ENCODE data around the gene MMEL1.

MMEL1 gene

DNA sequence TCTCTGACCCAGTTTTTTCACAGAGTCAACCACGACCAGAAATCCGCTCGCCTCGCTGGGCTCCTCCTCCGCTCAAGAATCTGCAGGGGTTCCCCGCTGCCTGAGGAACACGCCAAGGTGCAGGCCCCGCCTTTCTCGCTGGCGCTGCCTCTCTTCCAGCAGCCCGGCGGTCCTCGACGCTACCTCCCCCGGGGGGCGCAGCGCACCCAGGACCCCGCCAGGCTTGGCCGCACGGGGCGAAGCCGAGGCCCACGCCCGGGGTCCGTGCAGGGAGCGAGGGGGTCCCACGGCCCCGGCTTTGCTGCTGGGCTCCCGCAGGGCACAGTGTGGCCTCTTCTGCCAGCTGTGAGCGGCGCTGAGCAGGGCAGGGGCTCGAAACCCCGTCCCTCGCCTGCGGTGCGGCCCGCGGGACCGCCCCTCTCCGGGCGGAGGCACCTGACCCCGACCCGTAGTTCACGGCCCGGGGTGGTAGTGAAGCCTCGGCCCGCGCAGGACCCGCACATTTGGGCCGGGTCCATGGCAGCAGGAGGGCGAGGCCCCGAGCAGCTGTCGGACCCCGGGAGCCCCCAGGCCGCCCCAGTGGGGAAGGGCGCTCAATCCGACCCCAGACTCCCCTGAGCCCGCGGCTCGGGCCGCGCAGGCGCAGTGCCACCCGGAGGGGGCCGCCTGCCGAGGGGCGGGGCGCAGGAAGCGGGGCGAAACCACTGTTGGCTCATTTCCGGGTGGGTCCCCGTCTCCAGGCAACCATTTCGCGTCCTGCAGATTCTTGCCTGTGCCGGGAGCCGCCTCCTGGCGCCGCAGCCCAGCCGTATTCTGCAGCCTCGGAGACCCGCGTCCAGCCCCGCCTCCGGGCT, 10.0 kb upstream of the MMEL1 start:
- DNase-seq (ENCODE audit: low read depth in 2 of 2) = peak; percentile 90 to 91

DNA sequence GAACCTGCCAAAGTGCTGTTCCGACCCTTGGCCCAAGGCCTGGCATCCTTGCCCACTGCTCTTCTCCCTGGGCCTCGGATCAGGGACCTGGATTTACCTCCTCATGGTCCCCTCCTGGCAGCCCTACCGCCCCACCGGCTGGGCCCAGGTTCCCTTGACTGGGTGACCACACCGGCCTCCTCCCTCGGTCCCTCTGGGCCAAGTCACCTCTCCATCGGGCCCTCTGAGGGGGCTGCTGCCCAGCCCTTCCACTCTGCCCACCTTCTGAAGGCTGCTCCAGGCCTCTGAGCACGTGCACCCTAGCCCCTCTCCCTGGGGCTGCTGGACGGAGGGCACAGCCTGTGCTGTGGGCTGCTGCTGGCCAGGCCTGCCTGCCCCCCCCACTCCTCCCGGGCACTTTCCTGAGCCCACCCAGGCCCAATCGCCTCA, 9.3 kb upstream of the MMEL1 start:
- DNase-seq (ENCODE audit: low read depth in 2 of 2) = no peak

GRCh38 chr1:2641381-2642130, 8.7 kb upstream of the MMEL1 start:
- DNase-seq (ENCODE audit: low read depth in 2 of 2) = no peak

- no peak for DNase-seq (ENCODE audit: low read depth in 2 of 2)
Observed at GRCh38 chr1:2640626-2641025, 7.8 kb upstream of the MMEL1 start.

DNA sequence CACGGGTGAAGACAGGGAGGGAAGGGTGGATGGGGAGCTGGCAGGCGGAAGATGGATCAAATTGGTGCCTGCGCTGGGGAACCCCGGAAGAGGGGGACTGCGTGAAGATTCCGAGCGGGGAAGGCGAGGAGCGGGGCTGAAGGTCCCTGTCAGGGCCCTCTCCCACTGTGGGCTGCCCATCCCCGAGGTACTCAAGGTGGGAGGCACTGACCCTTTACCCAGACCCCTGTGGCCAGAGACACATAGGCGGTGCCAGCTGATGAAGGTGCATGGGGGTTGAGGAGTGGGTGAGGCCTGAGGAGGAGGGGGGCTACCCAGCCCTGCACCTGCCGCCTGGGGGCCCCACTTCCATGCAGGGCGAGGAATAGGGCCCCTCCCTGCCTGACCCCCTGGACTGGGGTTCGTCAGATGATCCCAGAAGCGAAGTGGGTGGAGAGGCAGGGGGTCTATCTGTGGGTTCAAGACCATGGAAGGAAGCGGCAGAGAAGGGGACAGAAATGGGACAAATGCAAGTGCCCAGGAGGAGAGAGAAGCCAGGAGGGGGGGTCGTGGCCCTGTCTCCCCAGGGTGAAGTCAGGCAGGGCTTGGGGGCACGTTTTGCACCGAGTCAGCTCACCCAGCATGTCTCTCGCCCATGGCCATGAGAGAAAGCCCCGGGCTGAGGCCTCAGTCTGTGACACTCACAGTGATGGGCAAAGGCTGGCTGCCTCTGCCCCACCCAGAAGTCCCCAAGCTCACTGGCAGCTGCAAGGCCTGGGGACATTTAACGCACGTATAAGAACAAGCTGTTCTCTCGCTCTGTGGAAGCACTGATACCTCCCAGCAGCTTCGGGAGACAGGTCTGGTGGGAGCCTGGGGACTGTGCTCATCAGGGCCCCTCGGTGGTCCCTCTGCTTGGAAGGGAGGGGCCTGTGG, 7.0 kb upstream of the MMEL1 start:
- no peak for DNase-seq (ENCODE audit: low read depth in 2 of 2)

GRCh38 chr1:2639203-2639602, 6.4 kb upstream of the MMEL1 start:
- DNase-seq (ENCODE audit: low read depth in 2 of 2) = no peak

- DNase-seq (ENCODE audit: low read depth in 2 of 2) = no peak
Observed at GRCh38 chr1:2638466-2639115, 5.8 kb upstream of the MMEL1 start.

DNA sequence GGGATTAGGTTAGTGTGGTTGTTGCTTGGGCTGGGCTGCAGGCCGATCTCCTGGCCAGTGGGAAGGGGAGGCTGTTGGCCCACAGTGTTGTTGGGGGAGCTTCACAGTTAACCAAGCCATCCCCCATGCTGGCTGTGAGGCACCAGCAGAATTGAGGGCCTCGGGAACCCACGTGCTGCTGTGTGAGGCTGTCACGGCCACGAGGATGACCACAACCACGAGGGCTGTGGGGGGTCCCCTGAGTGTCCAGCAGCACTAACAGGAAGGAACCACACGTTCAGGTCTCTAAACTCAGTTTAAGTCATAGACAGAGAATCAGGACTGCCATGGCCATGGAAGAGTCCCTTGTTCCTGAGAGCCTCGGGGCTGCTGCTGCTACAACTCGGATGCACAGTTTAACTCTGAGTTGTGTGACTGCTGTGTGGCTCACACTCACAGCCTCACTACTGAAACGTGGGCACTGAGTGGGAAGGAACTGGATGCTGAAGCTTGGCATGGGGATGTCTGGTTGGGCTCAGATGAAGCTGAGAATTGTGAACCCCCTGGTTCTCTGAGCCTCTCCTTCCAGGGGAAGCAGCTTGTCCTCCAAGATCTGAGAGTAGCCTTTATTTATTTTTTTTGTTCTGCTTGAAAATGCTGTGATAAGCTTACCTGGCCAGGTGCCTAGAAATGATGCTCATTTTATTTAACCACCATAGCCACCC, 4.8 kb upstream of the MMEL1 start:
- DNase-seq (ENCODE audit: low read depth in 2 of 2) = no peak

GRCh38 chr1:2636733-2637132, 3.9 kb upstream of the MMEL1 start:
- no peak for DNase-seq (ENCODE audit: low read depth in 2 of 2)

DNA sequence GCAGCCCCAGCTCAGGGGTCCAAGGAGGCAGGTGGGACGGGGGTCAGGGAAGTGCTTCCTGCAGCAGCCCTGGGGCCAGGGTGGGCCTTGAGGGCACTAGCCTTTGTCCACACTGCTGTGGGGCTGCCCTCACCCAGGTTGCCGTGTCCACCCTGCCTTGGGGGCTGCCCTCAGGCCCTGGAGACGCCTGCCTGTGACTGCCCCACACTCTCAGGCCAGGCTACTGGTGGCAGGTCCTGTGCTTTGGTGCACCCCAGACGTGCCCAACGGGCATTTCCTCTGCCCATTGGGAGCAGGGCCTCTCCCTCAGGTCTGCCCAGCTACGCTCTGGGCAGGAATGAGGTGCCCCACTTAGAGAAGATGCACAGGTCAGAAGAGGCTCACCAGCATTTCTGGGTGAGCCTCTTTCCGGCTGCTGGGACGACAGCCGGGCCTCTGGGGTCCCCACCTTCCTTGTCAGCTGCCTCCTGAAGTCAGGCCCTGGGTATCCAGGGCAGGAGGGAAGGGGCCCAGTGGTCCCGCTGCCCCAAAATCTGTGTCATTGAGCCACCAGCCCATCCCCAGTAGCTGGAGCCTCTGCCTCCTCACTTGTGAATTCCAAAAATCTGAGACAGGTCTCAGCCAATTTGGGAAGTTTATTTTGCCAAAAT, 2.7 kb upstream of the MMEL1 start:
- no peak for DNase-seq (ENCODE audit: low read depth in 2 of 2)

GRCh38 chr1:2633936-2634491, 1.2 kb upstream of the MMEL1 start:
- DNase-seq (ENCODE audit: low read depth in 2 of 2) = no peak

- no peak for DNase-seq (ENCODE audit: low read depth in 2 of 2)
Observed at GRCh38 chr1:2633366-2633935, 635 bp upstream of the MMEL1 start.

GRCh38 chr1:2632051-2632430, 775 bp downstream of the MMEL1 start:
- no peak for DNase-seq (ENCODE audit: low read depth in 2 of 2)

DNA sequence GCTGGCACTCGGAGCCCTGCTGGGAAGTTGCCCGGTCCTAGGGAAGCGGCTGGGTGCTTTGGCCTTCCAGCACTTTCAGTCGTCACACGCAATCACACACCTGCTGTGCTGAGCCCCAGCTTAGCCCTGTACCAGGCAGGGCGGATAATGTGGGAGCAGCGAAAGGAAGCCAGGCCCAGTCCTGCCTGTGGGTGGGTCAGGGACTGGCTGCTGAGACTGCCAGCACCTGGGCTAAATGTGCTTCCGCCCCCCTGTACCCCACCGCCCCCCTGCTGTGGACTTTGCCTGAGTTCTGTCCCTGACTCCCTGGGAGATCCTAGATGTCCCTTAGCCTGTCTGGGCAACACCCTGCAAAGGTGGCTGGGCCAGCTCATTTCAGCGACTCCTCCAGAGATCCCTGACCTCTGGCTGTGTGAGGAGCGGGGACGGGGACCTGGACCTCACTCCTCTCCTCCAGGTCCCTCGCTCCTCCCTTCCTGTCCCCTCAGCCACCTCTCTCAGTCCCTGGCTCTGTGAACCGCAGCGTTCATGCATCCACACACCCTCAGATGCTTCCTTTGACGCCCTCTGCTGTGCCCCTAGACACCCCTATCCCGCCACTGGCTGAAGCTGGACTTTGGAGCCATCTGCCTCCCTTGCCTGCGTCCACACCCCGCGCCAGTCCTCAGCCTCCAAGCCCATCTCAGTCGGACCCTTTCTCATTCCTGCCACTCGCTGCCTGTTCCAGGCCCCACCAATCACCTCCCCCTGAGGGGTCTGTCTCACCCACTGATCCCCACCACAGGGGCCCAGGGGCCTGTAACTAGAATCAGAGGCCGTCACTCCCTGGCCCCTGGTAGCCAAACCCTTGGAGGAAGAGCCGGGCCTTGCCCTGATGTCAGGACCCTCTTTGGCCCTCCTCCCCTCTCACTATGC, 1.4 kb downstream of the MMEL1 start:
- DNase-seq (ENCODE audit: low read depth in 2 of 2) = no peak

DNA sequence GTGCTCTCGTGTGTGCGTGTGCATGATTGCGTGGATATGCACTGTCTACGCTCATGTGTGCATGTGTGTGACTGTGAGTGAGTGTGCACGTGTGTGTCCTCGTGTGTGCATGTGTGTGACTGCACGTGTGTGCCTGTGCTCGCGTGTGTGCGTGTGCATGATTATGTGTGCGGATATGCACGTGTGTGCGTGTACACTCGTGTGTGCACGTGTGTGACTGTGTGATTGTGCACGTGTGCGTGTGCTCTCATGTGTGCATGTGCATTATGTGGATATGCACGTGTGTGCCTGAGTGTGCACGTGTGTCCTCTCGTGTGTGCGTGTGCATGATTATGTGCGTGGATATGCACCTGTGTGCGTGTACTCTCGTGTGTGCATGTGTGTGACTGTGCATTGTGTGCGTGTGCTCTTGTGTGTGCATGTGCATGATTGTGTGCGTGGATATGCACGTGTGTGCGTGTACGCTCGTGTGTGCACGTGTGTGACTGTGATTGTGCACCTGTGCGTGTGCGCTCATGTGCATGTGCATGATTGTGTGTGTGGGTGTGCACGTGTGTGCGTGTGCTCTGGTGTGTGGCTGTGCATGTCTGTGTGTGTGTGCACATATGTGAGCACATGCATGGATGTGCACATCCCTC, 2.2 kb downstream of the MMEL1 start:
- DNase-seq (ENCODE audit: low read depth in 2 of 2) = no peak

DNA sequence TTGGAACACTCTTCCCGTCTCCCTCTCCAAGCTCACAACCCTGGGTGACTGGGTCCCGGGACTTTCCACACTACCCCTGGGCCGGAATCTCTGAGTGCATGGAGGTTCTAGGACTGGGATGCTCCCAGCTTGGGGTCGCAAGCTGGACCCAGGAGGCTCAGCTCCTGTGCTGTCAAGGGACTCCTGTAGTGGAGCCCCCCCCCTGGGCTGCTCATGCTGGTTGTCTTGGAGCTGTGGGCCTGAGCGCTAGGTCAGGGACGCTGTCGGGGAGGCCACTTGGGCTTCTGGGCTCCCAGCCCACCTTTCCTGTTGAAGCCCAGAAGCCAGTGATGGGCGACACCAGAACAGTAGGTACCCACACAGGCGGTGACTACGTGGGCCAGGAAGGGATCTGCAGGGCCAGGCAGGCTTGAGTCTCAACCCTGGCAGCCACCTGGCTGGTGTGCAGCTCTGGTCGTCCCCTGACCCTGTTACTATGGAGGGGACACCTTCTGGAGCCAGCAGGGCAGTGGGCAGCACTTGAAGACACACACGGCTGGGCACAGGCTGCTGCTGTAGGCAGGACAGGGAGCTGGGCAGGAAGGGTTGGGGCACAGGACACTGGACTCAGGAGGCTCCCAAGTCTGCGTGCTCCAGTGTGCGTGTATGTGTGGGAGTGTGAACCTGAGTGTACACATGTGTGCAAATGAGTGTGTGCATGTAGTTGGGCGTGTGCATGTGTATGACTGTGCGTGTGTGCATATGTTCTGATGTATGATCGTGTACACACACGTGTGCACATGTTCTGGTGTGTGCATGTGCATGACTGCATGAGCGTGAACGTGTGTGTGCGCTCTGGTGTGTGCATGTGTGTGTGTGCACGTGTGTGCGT, 3.0 kb downstream of the MMEL1 start:
- no peak for DNase-seq (ENCODE audit: low read depth in 2 of 2)

- DNase-seq (ENCODE audit: low read depth in 2 of 2) = no peak
Observed at GRCh38 chr1:2628933-2629626, 3.7 kb downstream of the MMEL1 start.

Measured in stimulated activated CD4-positive, alpha-beta T cell treated with anti-CD3 and anti-CD28 coated beads, Interleukin-15, amount 100 ng/mL, for 48 hours (primary cell).